DOHH2 (cell line): ENCODE measurements around the gene SH2B2.
"Not testable (repeated sequence)": the region's sequence is repeated elsewhere in the genome, so short reads cannot be mapped to it uniquely, and the experiment has no call there.

ENCODE experiments used
- CTCF ChIP-seq: fragments of 200-600 bp; sonication (generic); IDR thresholded peaks from one replicate; pipeline ENCODE4 v1.5.1; 2014; ENCODE audit warnings: antibody characterized with exemption, mild to moderate bottlenecking, low read depth, low read length; ENCODE audit not compliant: poor library complexity, severe bottlenecking
- EZH2phosphoT487 ChIP-seq: fragments of 200-600 bp; sonication (generic); IDR thresholded peaks from 2 replicates; pipeline ENCODE4 v1.6.1; 2017; ENCODE audit warnings: borderline replicate concordance, mild to moderate bottlenecking, antibody characterized with exemption, low read length, moderate library complexity, mixed read lengths

- TF ChIP-seq CTCF, EZH2phosphoT487: not testable (repeated sequence)
Observed at GRCh38 chr7:102335574-102335973, 48.9 kb downstream of the SH2B2 start.
